ENCODE measurements around the gene MRPL55.

The MRPL55 gene

DNA sequence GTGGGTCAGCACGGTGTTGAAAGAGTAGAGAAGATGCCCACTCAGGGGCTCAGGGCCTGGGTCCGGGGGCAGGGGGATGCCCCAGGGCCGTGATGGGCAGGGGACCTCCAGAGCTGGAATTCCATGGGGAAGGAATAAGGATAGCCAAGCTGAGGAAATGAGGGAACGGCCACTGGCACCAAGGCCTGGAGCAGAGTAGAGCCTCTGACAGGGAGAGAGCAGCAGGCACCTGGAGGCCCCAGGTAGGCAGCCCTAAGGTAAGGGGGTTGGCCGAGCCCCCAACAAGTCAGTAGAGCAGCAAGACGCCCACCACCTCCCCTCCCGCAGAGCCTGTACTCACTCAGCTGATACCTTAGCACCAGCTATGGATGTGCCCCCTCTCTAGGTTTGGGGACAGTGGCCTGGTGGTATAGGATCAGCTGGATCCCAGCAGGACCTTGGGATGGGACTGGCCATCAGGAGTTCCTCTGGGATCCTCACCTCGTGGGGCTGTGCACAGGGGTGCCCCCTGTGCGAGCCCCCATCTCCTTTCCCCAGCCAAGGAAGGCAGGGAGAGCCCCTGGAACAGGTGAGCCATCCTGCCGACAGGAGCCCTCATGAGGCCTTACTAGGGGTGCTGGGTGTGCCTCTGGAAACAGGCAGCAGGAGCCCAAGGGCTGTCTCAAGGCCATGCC, 47.6 kb downstream of the MRPL55 start:
- Histone ChIP-seq H3K27ac (ENCODE audit: low read length) (no peak overlapping the region), H3K27me3 (replicated peaks; ENCODE audit: insufficient read depth, low read length) (peaks cover 18% of the 10 kb centered on the region), H3K9me2 (replicated peaks; ENCODE audit: insufficient read depth, low read length) (no peaks in the 10 kb centered on the region), H3K4me3 (ENCODE audit: low read length) (no peak overlapping the region), H3K4me2 (ENCODE audit: low read depth, low read length) (no peak overlapping the region), H3K9ac (ENCODE audit: low read length) (no peak overlapping the region), H3K79me2 (ENCODE audit: low read length) (no peaks in the 10 kb centered on the region), H3K4me1 (ENCODE audit: low read length) (no peaks in the 10 kb centered on the region), H3K9me3 (replicated peaks; ENCODE audit: insufficient read depth, low read length) (no peaks in the 10 kb centered on the region), H3K36me3 (replicated peaks; ENCODE audit: insufficient read depth, low read length) (no peaks in the 10 kb centered on the region), H4K20me1 (ENCODE audit: insufficient read depth, low read length) (no peaks in the 10 kb centered on the region), H2AFZ (ENCODE audit: low read length) (no peak overlapping the region), H3F3A (ENCODE audit: insufficient read depth, low read length) (no peaks in the 10 kb centered on the region)
- DNase-seq, result no peak
- TF ChIP-seq EZH2 (optimal IDR thresholded peaks at IDR 0.05; ENCODE audit: low read depth, low read length) (no peak), EZH2phosphoT487 (IDR thresholded peaks at IDR 0.05; ENCODE audit: low read length) (no peak)
- TF ChIP-seq, protein P1, sequence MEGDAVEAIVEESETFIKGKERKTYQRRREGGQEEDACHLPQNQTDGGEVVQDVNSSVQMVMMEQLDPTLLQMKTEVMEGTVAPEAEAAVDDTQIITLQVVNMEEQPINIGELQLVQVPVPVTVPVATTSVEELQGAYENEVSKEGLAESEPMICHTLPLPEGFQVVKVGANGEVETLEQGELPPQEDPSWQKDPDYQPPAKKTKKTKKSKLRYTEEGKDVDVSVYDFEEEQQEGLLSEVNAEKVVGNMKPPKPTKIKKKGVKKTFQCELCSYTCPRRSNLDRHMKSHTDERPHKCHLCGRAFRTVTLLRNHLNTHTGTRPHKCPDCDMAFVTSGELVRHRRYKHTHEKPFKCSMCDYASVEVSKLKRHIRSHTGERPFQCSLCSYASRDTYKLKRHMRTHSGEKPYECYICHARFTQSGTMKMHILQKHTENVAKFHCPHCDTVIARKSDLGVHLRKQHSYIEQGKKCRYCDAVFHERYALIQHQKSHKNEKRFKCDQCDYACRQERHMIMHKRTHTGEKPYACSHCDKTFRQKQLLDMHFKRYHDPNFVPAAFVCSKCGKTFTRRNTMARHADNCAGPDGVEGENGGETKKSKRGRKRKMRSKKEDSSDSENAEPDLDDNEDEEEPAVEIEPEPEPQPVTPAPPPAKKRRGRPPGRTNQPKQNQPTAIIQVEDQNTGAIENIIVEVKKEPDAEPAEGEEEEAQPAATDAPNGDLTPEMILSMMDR (IDR thresholded peaks at IDR 0.05; ENCODE audit: low read length), result no peak

DNA sequence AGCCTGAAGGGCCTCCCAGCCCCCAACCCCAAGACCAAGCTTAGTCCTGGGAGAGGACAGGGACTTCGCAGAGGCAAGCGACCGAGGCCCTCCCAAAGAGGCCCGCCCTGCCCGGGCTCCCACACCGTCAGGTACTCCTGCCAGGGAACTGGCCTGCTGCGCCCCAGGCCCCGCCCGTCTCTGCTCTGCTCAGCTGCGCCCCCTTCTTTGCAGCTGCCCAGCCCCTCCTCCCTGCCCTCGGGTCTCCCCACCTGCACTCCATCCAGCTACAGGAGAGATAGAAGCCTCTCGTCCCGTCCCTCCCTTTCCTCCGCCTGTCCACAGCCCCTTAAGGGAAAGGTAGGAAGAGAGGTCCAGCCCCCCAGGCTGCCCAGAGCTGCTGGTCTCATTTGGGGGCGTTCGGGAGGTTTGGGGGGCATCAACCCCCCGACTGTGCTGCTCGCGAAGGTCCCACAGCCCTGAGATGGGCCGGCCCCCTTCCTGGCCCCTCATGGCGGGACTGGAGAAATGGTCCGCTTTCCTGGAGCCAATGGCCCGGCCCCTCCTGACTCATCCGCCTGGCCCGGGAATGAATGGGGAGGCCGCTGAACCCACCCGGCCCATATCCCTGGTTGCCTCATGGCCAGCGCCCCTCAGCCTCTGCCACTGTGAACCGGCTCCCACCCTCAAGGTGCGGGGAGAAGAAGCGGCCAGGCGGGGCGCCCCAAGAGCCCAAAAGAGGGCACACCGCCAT, 48.5 kb downstream of the MRPL55 start:
- Histone ChIP-seq H3K4me1 (ENCODE audit: low read length) (no peaks in the 10 kb centered on the region), H3K9me2 (replicated peaks; ENCODE audit: insufficient read depth, low read length) (no peaks in the 10 kb centered on the region), H4K20me1 (ENCODE audit: insufficient read depth, low read length) (no peaks in the 10 kb centered on the region), H2AFZ (ENCODE audit: low read length) (no peak overlapping the region), H3K27ac (ENCODE audit: low read length) (no peak overlapping the region), H3K79me2 (ENCODE audit: low read length) (no peaks in the 10 kb centered on the region), H3K9me3 (replicated peaks; ENCODE audit: insufficient read depth, low read length) (no peaks in the 10 kb centered on the region), H3F3A (ENCODE audit: insufficient read depth, low read length) (no peaks in the 10 kb centered on the region), H3K27me3 (replicated peaks; ENCODE audit: insufficient read depth, low read length) (peaks cover 17% of the 10 kb centered on the region), H3K36me3 (replicated peaks; ENCODE audit: insufficient read depth, low read length) (no peaks in the 10 kb centered on the region), H3K4me3 (ENCODE audit: low read length) (no peak overlapping the region), H3K9ac (ENCODE audit: low read length) (no peak overlapping the region), H3K4me2 (ENCODE audit: low read depth, low read length) (no peak overlapping the region)
- TF ChIP-seq EZH2phosphoT487 (IDR thresholded peaks at IDR 0.05; ENCODE audit: low read length) (no peak), EZH2 (optimal IDR thresholded peaks at IDR 0.05; ENCODE audit: low read depth, low read length) (no peak)
- TF ChIP-seq, protein P1 (IDR thresholded peaks at IDR 0.05; ENCODE audit: low read length), result no peak
- DNase-seq, result no peak

DNA sequence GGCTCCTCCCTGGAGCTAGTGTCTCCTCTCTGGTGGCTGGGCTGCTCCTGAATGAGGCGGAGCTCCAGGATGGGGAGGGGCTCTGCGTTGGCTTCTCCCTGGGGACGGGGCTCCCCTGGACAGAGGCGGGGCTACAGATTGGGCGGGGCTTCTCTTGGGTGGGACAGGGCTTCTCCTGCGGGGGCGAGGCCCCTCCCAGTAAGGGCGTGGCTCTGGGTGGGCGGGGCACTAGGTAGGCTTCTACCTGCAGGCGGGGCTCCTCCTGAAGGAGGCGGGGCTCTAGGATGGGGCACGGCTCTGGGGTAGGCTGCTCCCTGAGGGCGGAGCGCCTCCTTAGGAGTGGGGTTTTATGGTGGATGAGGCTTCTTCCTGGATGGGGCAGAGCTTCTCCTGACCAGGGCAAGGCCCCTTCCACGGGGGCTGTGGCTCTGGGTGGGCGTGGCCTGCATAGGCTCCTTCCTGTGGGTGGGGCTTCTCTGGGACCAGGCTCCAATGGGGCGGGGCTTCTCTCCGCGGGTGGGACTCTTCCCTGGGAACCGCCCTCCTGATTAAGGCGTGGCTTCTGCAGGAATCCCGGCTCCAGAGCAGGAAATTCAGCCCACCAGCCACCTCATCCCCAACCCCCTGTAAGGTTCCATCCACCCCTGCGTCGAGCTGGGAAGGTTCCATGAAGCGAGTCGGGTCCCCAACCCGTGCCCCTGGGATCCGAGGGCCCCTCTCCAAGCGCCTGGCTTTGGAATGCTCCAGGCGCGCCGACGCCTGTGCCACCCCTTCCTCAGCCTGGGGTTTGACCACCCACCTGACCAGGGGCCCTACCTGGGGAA, 49.3 kb downstream of the MRPL55 start:
- H3K79me2 ChIP-seq (ENCODE audit: low read length), result no peaks in the 10 kb centered on the region
- H3F3A ChIP-seq (ENCODE audit: insufficient read depth, low read length), result no peaks in the 10 kb centered on the region
- peaks cover 17% of the 10 kb centered on the region for H3K27me3 ChIP-seq (replicated peaks; ENCODE audit: insufficient read depth, low read length)
- no peak overlapping the region; the same call in 1 of the 2 replicates for H2AFZ ChIP-seq (ENCODE audit: low read length)
- H3K4me1 ChIP-seq (ENCODE audit: low read length), result no peaks in the 10 kb centered on the region
- no peaks in the 10 kb centered on the region for H4K20me1 ChIP-seq (ENCODE audit: insufficient read depth, low read length)
- DNase-seq, result no peak
- H3K4me2 ChIP-seq (ENCODE audit: low read depth, low read length), result no peak overlapping the region
- no peak overlapping the region for H3K9ac ChIP-seq (ENCODE audit: low read length)
- H3K36me3 ChIP-seq (replicated peaks; ENCODE audit: insufficient read depth, low read length), result no peaks in the 10 kb centered on the region
- no peak overlapping the region for H3K27ac ChIP-seq (ENCODE audit: low read length)
- no peaks in the 10 kb centered on the region for H3K9me2 ChIP-seq (replicated peaks; ENCODE audit: insufficient read depth, low read length)
- TF ChIP-seq EZH2 (optimal IDR thresholded peaks at IDR 0.05; ENCODE audit: low read depth, low read length) (no peak), EZH2phosphoT487 (IDR thresholded peaks at IDR 0.05; ENCODE audit: low read length) (no peak)
- TF ChIP-seq, protein P1 (IDR thresholded peaks at IDR 0.05; ENCODE audit: low read length), result no peak
- no peak overlapping the region for H3K4me3 ChIP-seq (ENCODE audit: low read length)
- no peaks in the 10 kb centered on the region for H3K9me3 ChIP-seq (replicated peaks; ENCODE audit: insufficient read depth, low read length)
